ENCODE measurements around the gene TACR1.

Gene TACR1

GRCh38 chr2:75035444-75036353 is 163.6 kb downstream of the TACR1 start:
- TF ChIP-seq, protein P1, sequence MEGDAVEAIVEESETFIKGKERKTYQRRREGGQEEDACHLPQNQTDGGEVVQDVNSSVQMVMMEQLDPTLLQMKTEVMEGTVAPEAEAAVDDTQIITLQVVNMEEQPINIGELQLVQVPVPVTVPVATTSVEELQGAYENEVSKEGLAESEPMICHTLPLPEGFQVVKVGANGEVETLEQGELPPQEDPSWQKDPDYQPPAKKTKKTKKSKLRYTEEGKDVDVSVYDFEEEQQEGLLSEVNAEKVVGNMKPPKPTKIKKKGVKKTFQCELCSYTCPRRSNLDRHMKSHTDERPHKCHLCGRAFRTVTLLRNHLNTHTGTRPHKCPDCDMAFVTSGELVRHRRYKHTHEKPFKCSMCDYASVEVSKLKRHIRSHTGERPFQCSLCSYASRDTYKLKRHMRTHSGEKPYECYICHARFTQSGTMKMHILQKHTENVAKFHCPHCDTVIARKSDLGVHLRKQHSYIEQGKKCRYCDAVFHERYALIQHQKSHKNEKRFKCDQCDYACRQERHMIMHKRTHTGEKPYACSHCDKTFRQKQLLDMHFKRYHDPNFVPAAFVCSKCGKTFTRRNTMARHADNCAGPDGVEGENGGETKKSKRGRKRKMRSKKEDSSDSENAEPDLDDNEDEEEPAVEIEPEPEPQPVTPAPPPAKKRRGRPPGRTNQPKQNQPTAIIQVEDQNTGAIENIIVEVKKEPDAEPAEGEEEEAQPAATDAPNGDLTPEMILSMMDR (IDR thresholded peaks at IDR 0.05), result no peak
- no peak overlapping the region for H3K4me3 Mint-ChIP-seq
- H3K9me3 Mint-ChIP-seq, result no peaks in the 10 kb centered on the region
- no peaks in the 10 kb centered on the region for H3K4me1 Mint-ChIP-seq
- H3K27me3 Mint-ChIP-seq (ENCODE audit: low read depth, poor library complexity), result no peaks in the 10 kb centered on the region
- no peak overlapping the region for H3K27ac Mint-ChIP-seq
- H3K36me3 Mint-ChIP-seq (ENCODE audit: low read depth), result no peaks in the 10 kb centered on the region
- no peak for DNase-seq

DNA sequence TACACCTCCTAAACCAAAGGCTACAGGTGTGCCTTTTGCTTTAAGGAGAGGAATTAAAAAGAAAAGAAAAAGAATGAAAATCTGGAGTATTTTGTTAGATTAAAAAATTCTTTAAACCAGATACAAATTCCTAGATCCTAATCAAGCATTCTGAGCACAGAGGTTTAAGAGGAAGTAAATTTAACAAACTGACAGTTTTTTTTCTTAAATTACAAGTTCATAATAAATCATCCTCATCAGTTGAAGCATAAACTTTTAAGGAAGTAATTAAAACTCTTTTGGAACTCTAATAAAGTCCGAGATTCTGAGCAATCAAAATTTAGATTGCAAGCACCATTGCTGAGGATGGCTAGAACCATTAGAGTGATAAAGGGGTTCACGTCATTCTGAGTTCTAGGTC is 165.8 kb downstream of the TACR1 start:
- H3K4me1 Mint-ChIP-seq, result no peaks in the 10 kb centered on the region
- no peaks in the 10 kb centered on the region for H3K36me3 Mint-ChIP-seq (ENCODE audit: low read depth)
- H3K9me3 Mint-ChIP-seq, result no peaks in the 10 kb centered on the region
- TF ChIP-seq, protein P1 (IDR thresholded peaks at IDR 0.05), result no peak
- no peak overlapping the region for H3K4me3 Mint-ChIP-seq
- DNase-seq, result no peak
- no peak overlapping the region for H3K27ac Mint-ChIP-seq
- peaks cover 2% of the 10 kb centered on the region for H3K27me3 Mint-ChIP-seq (ENCODE audit: low read depth, poor library complexity)

GRCh38 chr2:75031906-75032803 is 167.2 kb downstream of the TACR1 start:
- TF ChIP-seq, protein P1 (IDR thresholded peaks at IDR 0.05), result no peak
- H3K27me3 Mint-ChIP-seq (ENCODE audit: low read depth, poor library complexity), result peaks cover 2% of the 10 kb centered on the region
- H3K4me3 Mint-ChIP-seq, result no peak overlapping the region
- H3K9me3 Mint-ChIP-seq, result no peaks in the 10 kb centered on the region
- H3K4me1 Mint-ChIP-seq, result no peaks in the 10 kb centered on the region
- H3K36me3 Mint-ChIP-seq (ENCODE audit: low read depth), result no peaks in the 10 kb centered on the region
- no peak for DNase-seq
- H3K27ac Mint-ChIP-seq, result no peak overlapping the region

DNA sequence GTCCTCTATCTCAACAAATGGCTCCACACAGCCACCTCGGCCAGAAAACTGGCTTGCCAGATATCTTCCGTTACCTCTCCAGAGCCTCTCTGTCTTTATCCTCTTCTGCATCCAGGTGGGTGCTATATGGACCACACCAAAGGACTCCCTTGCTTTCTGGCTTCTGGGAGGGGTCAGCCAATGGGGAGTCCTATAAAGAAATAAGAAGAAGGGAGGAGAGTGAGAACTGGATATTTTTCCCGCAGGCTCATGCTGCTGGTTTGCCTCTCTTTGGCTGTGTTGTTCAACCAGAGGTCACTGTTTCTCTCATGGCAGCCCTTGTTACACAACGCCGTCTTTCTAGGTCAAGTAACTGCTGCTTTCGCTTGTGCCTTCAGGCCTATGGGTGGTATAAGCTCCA is 168.1 kb downstream of the TACR1 start:
- DNase-seq, result no peak
- TF ChIP-seq, protein P1 (IDR thresholded peaks at IDR 0.05), result no peak
- peaks cover 2% of the 10 kb centered on the region for H3K27me3 Mint-ChIP-seq (ENCODE audit: low read depth, poor library complexity)
- no peaks in the 10 kb centered on the region for H3K36me3 Mint-ChIP-seq (ENCODE audit: low read depth)
- H3K4me3 Mint-ChIP-seq, result no peak overlapping the region
- H3K27ac Mint-ChIP-seq, result no peak overlapping the region
- no peaks in the 10 kb centered on the region for H3K4me1 Mint-ChIP-seq
- no peaks in the 10 kb centered on the region for H3K9me3 Mint-ChIP-seq

GRCh38 chr2:75030218-75031009 is 168.9 kb downstream of the TACR1 start:
- TF ChIP-seq, protein P1 (IDR thresholded peaks at IDR 0.05), result no peak
- H3K36me3 Mint-ChIP-seq (ENCODE audit: low read depth), result no peaks in the 10 kb centered on the region
- no peaks in the 10 kb centered on the region for H3K9me3 Mint-ChIP-seq
- peaks cover 2% of the 10 kb centered on the region for H3K27me3 Mint-ChIP-seq (ENCODE audit: low read depth, poor library complexity)
- no peak overlapping the region for H3K27ac Mint-ChIP-seq
- no peak overlapping the region for H3K4me3 Mint-ChIP-seq
- H3K4me1 Mint-ChIP-seq, result no peaks in the 10 kb centered on the region
- no peak for DNase-seq
